ENCODE data around the gene KRTAP10-2. TPM values are rescaled to one million over a fixed set of nuclear protein-coding genes. Genes with fewer than 3 reads are reported as not detected.
"Not testable (repeated sequence)": the region's sequence is repeated elsewhere in the genome, so short reads cannot be mapped to it uniquely, and the experiment has no call there.

Gene KRTAP10-2
- total RNA-seq, 1 donor from 2014 or later, result not detected

GRCh38 chr21:44514218-44514520 lies 37.1 kb downstream of the KRTAP10-2 start:
- DNase-seq (ENCODE audit: low read depth), result no peak

GRCh38 chr21:44513389-44514217 lies 37.7 kb downstream of the KRTAP10-2 start:
- DNase-seq (ENCODE audit: low read depth), result no peak

GRCh38 chr21:44512496-44513388 lies 38.6 kb downstream of the KRTAP10-2 start:
- DNase-seq (ENCODE audit: low read depth), result no peak

GRCh38 chr21:44511938-44512275 lies 39.4 kb downstream of the KRTAP10-2 start:
- no peak for DNase-seq (ENCODE audit: low read depth)

- DNase-seq (ENCODE audit: low read depth), result no peak
Measured at GRCh38 chr21:44511219-44511937, 39.9 kb downstream of the KRTAP10-2 start.

- no peak for DNase-seq (ENCODE audit: low read depth)
Measured at GRCh38 chr21:44510508-44511218, 40.6 kb downstream of the KRTAP10-2 start.

- DNase-seq (ENCODE audit: low read depth), result no peak
Measured at GRCh38 chr21:44510109-44510507, 41.2 kb downstream of the KRTAP10-2 start.

GRCh38 chr21:44509539-44509938 lies 41.8 kb downstream of the KRTAP10-2 start:
- DNase-seq (ENCODE audit: low read depth), result no peak

GRCh38 chr21:44508711-44509445 lies 42.4 kb downstream of the KRTAP10-2 start:
- no peak for DNase-seq (ENCODE audit: low read depth)

- DNase-seq (ENCODE audit: low read depth), result no peak
Measured at GRCh38 chr21:44508426-44508710, 42.9 kb downstream of the KRTAP10-2 start.

GRCh38 chr21:44507673-44508425 lies 43.5 kb downstream of the KRTAP10-2 start:
- no peak for DNase-seq (ENCODE audit: low read depth)

GRCh38 chr21:44506279-44507255 lies 44.7 kb downstream of the KRTAP10-2 start:
- DNase-seq (ENCODE audit: low read depth), result no peak

GRCh38 chr21:44505673-44506278 lies 45.5 kb downstream of the KRTAP10-2 start:
- DNase-seq (ENCODE audit: low read depth), result no peak

- no peak for DNase-seq (ENCODE audit: low read depth)
Measured at GRCh38 chr21:44503901-44504399, 47.4 kb downstream of the KRTAP10-2 start.

- DNase-seq (ENCODE audit: low read depth), result not testable (repeated sequence)
Measured at GRCh38 chr21:44503006-44503889, 48.1 kb downstream of the KRTAP10-2 start.

- no peak for DNase-seq (ENCODE audit: low read depth)
Measured at GRCh38 chr21:44502171-44502958, 48.9 kb downstream of the KRTAP10-2 start.

Data from renal cortical epithelial cell (primary cell).